ENCODE data around the gene HIGD1A. TPM values are rescaled to one million over a fixed set of nuclear protein-coding genes. Genes with fewer than 3 reads are reported as not detected.

Gene HIGD1A
- total RNA-seq, 3 donors from 2014 or later (not counting 1 experiment from before 2014, with no cell fraction given): 24.5 to 28.5 (median 28.2) TPM

DNA sequence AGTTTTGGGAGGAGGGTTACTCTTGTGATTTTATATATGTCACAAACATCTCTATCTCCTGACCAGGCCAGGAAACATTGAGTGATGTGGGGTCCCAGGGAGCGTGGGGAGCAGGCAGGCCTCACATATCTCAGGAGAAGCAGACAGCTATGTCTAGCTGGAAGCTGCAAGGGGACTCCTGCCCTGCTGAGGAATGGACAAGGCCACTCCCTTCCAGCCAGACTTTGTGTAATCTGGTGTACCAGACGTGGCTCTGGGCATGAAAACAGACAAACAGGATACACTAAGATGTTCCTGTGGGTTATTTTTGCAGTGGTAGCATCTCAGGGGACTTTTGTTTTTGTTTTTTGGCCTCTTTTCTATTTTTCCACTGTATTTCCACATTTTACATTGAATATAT lies 48.2 kb upstream of the HIGD1A start:
- Mint-ChIP-seq H3K27me3 (ENCODE audit: low read depth in 2 of 2) (no peaks in the 10 kb centered on the region), H3K4me3 (no peak overlapping the region), H3K4me1 (peaks cover 16 to 19% of the 10 kb centered on the region in 2 donors), H3K27ac (no peak overlapping the region), H3K36me3 (no peaks in the 10 kb centered on the region), H3K9me3 (no peaks in the 10 kb centered on the region)
- H3K27ac ChIP-seq (ENCODE audit: low read length): no peak overlapping the region
- no peaks in the 10 kb centered on the region for H3K9me3 ChIP-seq (ENCODE audit: control insufficient read depth, insufficient read depth, low read length)
- no peak for ATAC-seq
- H3K27me3 ChIP-seq (ENCODE audit: control insufficient read depth, insufficient read depth, low read length): no peaks in the 10 kb centered on the region
- H3K4me1 ChIP-seq (ENCODE audit: control insufficient read depth, insufficient read depth, low read length): peaks cover 5% of the 10 kb centered on the region
- no peaks in the 10 kb centered on the region for H3K36me3 ChIP-seq (ENCODE audit: control insufficient read depth, insufficient read depth, low read length)
- 32% methylated on average over 2 of the region's 2 CpGs for WGBS (ENCODE audit: insufficient coverage)
- intact Hi-C loops (cut with micrococcal nuclease): no loop called here
- TF ChIP-seq, protein P1, sequence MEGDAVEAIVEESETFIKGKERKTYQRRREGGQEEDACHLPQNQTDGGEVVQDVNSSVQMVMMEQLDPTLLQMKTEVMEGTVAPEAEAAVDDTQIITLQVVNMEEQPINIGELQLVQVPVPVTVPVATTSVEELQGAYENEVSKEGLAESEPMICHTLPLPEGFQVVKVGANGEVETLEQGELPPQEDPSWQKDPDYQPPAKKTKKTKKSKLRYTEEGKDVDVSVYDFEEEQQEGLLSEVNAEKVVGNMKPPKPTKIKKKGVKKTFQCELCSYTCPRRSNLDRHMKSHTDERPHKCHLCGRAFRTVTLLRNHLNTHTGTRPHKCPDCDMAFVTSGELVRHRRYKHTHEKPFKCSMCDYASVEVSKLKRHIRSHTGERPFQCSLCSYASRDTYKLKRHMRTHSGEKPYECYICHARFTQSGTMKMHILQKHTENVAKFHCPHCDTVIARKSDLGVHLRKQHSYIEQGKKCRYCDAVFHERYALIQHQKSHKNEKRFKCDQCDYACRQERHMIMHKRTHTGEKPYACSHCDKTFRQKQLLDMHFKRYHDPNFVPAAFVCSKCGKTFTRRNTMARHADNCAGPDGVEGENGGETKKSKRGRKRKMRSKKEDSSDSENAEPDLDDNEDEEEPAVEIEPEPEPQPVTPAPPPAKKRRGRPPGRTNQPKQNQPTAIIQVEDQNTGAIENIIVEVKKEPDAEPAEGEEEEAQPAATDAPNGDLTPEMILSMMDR (IDR thresholded peaks at IDR 0.05): no peak
- H3K4me3 ChIP-seq (ENCODE audit: low read length): no peak overlapping the region
- DNase-seq: no peak

DNA sequence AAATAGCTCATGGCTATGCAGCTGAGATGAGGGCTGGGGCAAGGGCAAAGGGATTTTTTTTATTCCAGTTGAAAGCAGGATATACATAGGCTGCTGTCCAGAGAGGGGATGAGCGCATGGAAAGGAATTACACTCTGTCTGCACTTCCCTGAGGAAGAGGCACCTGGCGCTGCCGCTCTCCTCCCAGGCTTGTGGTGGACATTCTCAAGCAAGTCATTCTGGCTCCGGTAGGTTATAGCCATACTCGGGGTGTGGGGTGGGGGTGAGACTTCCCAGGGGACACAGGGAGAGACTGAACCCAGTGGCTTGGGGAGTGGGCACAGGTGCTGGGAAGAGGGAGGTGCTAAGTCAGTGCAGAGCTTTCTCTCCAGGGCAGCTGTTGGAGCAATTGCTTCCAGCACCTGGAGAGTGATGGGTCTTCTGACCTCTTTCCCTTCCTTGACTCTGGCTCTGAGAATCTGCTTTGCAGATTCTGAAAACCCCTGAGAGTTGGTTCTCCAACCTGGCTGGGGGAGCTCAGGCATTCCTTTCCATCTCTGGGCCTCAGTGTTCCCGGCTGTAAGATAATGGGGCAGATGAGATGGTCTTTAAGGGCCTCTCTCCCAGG lies 47.0 kb upstream of the HIGD1A start:
- H3K9me3 Mint-ChIP-seq: no peaks in the 10 kb centered on the region
- H3K4me3 ChIP-seq (ENCODE audit: low read length): no peak overlapping the region
- no peaks in the 10 kb centered on the region for H3K27me3 ChIP-seq (ENCODE audit: control insufficient read depth, insufficient read depth, low read length)
- 94% methylated on average over 6 of the region's 6 CpGs for WGBS (ENCODE audit: insufficient coverage)
- H3K27me3 Mint-ChIP-seq (ENCODE audit: low read depth in 2 of 2): no peaks in the 10 kb centered on the region
- no peak overlapping the region for H3K27ac ChIP-seq (ENCODE audit: low read length)
- DNase-seq (no peak), ATAC-seq (no peak)
- H3K36me3 ChIP-seq (ENCODE audit: control insufficient read depth, insufficient read depth, low read length): no peaks in the 10 kb centered on the region
- H3K4me1 ChIP-seq (ENCODE audit: control insufficient read depth, insufficient read depth, low read length): peaks cover 17% of the 10 kb centered on the region
- H3K27ac Mint-ChIP-seq: no peak overlapping the region
- peaks cover 27 to 30% of the 10 kb centered on the region in 2 donors for H3K4me1 Mint-ChIP-seq
- no peaks in the 10 kb centered on the region for H3K9me3 ChIP-seq (ENCODE audit: control insufficient read depth, insufficient read depth, low read length)
- no peak overlapping the region for H3K4me3 Mint-ChIP-seq
- TF ChIP-seq, protein P1 (IDR thresholded peaks at IDR 0.05): no peak
- no peaks in the 10 kb centered on the region for H3K36me3 Mint-ChIP-seq
- intact Hi-C loops (cut with micrococcal nuclease): no loop called here

DNA sequence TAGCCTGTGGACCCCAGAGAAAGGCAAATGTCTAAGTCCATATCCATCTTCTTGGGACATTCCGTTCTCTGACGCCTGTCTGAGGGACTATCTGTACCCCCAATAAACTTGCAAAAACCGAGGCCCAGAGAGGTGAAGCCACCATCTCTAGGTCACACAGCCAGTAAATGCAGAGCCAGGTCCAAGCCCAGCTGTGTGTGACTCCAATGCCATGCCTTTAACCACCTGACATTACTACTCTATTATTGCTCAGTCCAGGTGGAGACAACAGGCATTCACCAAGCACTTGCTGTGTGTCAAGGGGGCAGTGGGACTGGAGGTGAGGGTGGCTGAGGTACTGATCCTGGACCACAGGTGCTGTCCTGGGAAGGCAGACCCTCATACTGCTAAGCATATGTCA lies 46.0 kb upstream of the HIGD1A start:
- no peaks in the 10 kb centered on the region for H3K27me3 ChIP-seq (ENCODE audit: control insufficient read depth, insufficient read depth, low read length)
- Mint-ChIP-seq H3K36me3 (no peaks in the 10 kb centered on the region), H3K4me1 (peaks cover 28 to 31% of the 10 kb centered on the region in 2 donors), H3K27ac (no peak overlapping the region), H3K4me3 (no peak overlapping the region), H3K27me3 (ENCODE audit: low read depth in 2 of 2) (no peaks in the 10 kb centered on the region), H3K9me3 (no peaks in the 10 kb centered on the region)
- intact Hi-C loops (cut with micrococcal nuclease): no loop called here
- no peaks in the 10 kb centered on the region for H3K9me3 ChIP-seq (ENCODE audit: control insufficient read depth, insufficient read depth, low read length)
- no peak overlapping the region for H3K4me3 ChIP-seq (ENCODE audit: low read length)
- 84% methylated on average over 3 of the region's 3 CpGs for WGBS (ENCODE audit: insufficient coverage)
- DNase-seq (no peak), ATAC-seq (no peak)
- no peaks in the 10 kb centered on the region for H3K36me3 ChIP-seq (ENCODE audit: control insufficient read depth, insufficient read depth, low read length)
- TF ChIP-seq, protein P1 (IDR thresholded peaks at IDR 0.05): no peak
- no peak overlapping the region for H3K27ac ChIP-seq (ENCODE audit: low read length)
- peaks cover 18% of the 10 kb centered on the region for H3K4me1 ChIP-seq (ENCODE audit: control insufficient read depth, insufficient read depth, low read length)

DNA sequence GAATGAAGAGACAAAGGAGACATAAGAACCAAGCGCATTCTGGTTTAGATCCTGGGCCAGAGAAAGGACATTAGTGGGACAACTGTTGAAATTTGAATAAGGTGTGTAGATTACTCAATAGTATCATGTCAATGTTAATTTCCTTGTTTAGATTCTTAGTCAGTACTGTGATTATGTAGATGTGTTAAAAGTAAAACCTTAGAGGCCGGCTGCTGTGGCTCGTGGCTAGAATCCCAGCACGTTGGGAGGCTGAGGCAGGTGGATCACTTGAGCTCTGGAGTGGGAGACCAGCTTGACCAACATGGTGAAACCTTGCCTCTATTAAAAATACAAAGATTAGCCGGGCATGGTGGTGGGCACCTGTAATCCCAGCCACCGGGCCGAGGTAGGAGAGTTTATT lies 44.7 kb upstream of the HIGD1A start:
- WGBS (ENCODE audit: insufficient coverage): over 99% methylated on average over 7 of the region's 7 CpGs
- ATAC-seq (no peak), DNase-seq (no peak)
- H3K27me3 Mint-ChIP-seq (ENCODE audit: low read depth in 2 of 2): no peaks in the 10 kb centered on the region
- no peaks in the 10 kb centered on the region for H3K36me3 Mint-ChIP-seq
- Histone ChIP-seq H3K36me3 (ENCODE audit: control insufficient read depth, insufficient read depth, low read length) (no peaks in the 10 kb centered on the region), H3K9me3 (ENCODE audit: control insufficient read depth, insufficient read depth, low read length) (no peaks in the 10 kb centered on the region), H3K27me3 (ENCODE audit: control insufficient read depth, insufficient read depth, low read length) (no peaks in the 10 kb centered on the region), H3K4me1 (ENCODE audit: control insufficient read depth, insufficient read depth, low read length) (peaks cover 18% of the 10 kb centered on the region), H3K4me3 (ENCODE audit: low read length) (no peak overlapping the region), H3K27ac (ENCODE audit: low read length) (no peak overlapping the region)
- no peaks in the 10 kb centered on the region for H3K9me3 Mint-ChIP-seq
- H3K4me3 Mint-ChIP-seq: no peak overlapping the region
- TF ChIP-seq, protein P1 (IDR thresholded peaks at IDR 0.05): no peak
- no peak overlapping the region for H3K27ac Mint-ChIP-seq
- peaks cover 28 to 31% of the 10 kb centered on the region in 2 donors for H3K4me1 Mint-ChIP-seq
- intact Hi-C loops (cut with micrococcal nuclease): no loop called here
